PC-3 (cell line): ENCODE results near the gene NINL.

Experiments used
- CTCF ChIP-seq: fragments of 300-600 bp; sonication (generic); conservative IDR thresholded peaks from 2 replicates; pipeline ENCODE4 v1.5.1; 2017; ENCODE audit warnings: antibody characterized with exemption, low read depth, mild to moderate bottlenecking, low read length
- EZH2phosphoT487 ChIP-seq: fragments of 300-600 bp; sonication (generic); IDR thresholded peaks from 2 replicates; pipeline ENCODE4 v1.6.1; 2018; ENCODE audit warnings: mild to moderate bottlenecking, antibody characterized with exemption, low read length, borderline replicate concordance

GRCh38 chr20:25622450-25623224, 37.3 kb upstream of the NINL start:
- TF ChIP-seq CTCF, result no peak
- TF ChIP-seq EZH2phosphoT487, result no peak
